Stomach (tissue), 9 donors: Measurements from ENCODE around the gene LTO1. TPM values are rescaled to one million over a fixed set of nuclear protein-coding genes. Genes with fewer than 3 reads are reported as not detected.
A peak's percentile ranks its signal among the peaks of the same experiment; 100 is the strongest.

Source experiments
- DNase-seq, 2 donors: peaks; one replicate each; pipeline versions ENCODE4 v3.0.0 to v3.0.0-alpha.2; 2013 to 2019
- H3K27ac ChIP-seq, 5 donors: fragments of 200-600 bp in 4 of 5; sonication (generic) in 4 of 5; one replicate each; pipeline ENCODE4 v1.5.1; 2013 to 2019; ENCODE audit warnings: mild to moderate bottlenecking in 1 of 5, moderate library complexity in 1 of 5
- H3K27me3 ChIP-seq, 3 donors: fragments of 200-600 bp; sonication (generic); one replicate each; pipeline ENCODE4 v1.5.1; 2017 to 2019; ENCODE audit warnings: mixed run types in 1 of 3
- H3K36me3 ChIP-seq, 4 donors: fragments of 200-600 bp; sonication (generic); 1 replicate in 3 of 4; 2 replicates in 1 of 4; pipeline ENCODE4 v1.5.1; 2016 to 2019
- H3K4me1 ChIP-seq, 4 donors: fragments of 200-600 bp; sonication (generic); one replicate each; pipeline ENCODE4 v1.5.1; 2016 to 2019
- H3K4me3 ChIP-seq, 4 donors: fragments of 200-600 bp; sonication (generic) in 3 of 4; one replicate each; pipeline ENCODE4 v1.5.1; 2016 to 2019; ENCODE audit warnings: mild to moderate bottlenecking in 1 of 4
- H3K9me3 ChIP-seq, 4 donors: fragments of 200-600 bp; sonication (generic); one replicate each; pipeline ENCODE4 v1.5.1; 2016 to 2019
- EP300 ChIP-seq: sonication (generic); formaldehyde crosslinking; IDR thresholded peaks from one replicate; pipeline ENCODE4 v1.6.1; 2017; ENCODE audit warnings: antibody characterized with exemption
- POLR2A ChIP-seq, 4 donors: fragments of 450-650 bp; IDR thresholded peaks; one replicate each; pipeline ENCODE4 v1.6.1; 2016; ENCODE audit warnings: antibody characterized with exemption in 4 of 4, control low read depth in 2 of 4, mild to moderate bottlenecking in 1 of 4, moderate library complexity in 1 of 4
- POLR2AphosphoS5 ChIP-seq, 3 donors: sonication (generic); formaldehyde crosslinking; IDR thresholded peaks; one replicate each; pipeline ENCODE4 v1.6.1; 2016; ENCODE audit warnings: antibody characterized with exemption in 3 of 3
- WGBS, 5 donors: extraction: QIAGEN DNeasy Blood & Tissue Kit in 3 of 5; methylation state at CpG; one replicate each; pipeline versions ENCODE4 v1.1.5 to v1.1.7; 2013 to 2018; 5-methylcytosine and 5-hydroxymethylcytosine counted together
- intact Hi-C: fragments of 100-400 bp; cut with DNase I; formaldehyde crosslinking; loops from one replicate; pipeline ENCODE4 v1.15.1; 2023; ENCODE audit warnings: low total_unique reads
- polyA plus RNA-seq, 3 donors: library from polyadenylated mRNA; stranded (reverse); fragments of 200-250 nt; gene quantifications; one replicate each; pipeline ENCODE4 v1.2.3, GENCODE V29; 2013
- total RNA-seq, 5 donors: library from RNA; depleted of rRNA; stranded (reverse); fragments of >200 nt; gene quantifications; one replicate each; pipeline versions ENCODE4 v1.1.0 to v1.2.3, GENCODE V29; 2014 to 2016
- TF ChIP-seq, protein P1 (sequence below), 7 experiments: fragments of 450-650 bp in 4 of 7; fragments of 200-600 bp in 3 of 7; sonication (generic) in 3 of 7; IDR thresholded peaks; one replicate each; pipeline ENCODE4 v1.5.1; 2016 to 2019; ENCODE audit warnings: antibody characterized with exemption in 7 of 7, control low read depth in 2 of 7, mild to moderate bottlenecking in 1 of 7
- donor health status: healthy with polysubstance abuse.
- donor health status: Bipolar disorder and iron deficiency.
- donor health status: healthy.

Gene LTO1
- total and polyA plus RNA-seq, 8 donors = 2.3 to 107 (median 23.3) TPM

- Histone ChIP-seq H3K9me3 (no peaks in the 10 kb centered on the region), H3K27ac (no peak overlapping the region), H3K27me3 (peaks cover 27 to 94% (median 68%) of the 10 kb centered on the region in 3 donors), H3K36me3 (no peaks in the 10 kb centered on the region), H3K4me3 (no peak overlapping the region), H3K4me1 (peaks cover 11 to 44% (median 36%) of the 10 kb centered on the region in 4 donors)
- intact Hi-C loops = no loop called here
- WGBS, 5 donors = 30 to 40% (median 34%) methylated on average over 18 of the region's 18 CpGs
- DNase-seq = no peak
- TF ChIP-seq POLR2A (IDR thresholded peaks at IDR 0.05) (no peak), EP300 (no peak), POLR2AphosphoS5 (IDR thresholded peaks at IDR 0.05) (no peak)
- TF ChIP-seq, protein P1, sequence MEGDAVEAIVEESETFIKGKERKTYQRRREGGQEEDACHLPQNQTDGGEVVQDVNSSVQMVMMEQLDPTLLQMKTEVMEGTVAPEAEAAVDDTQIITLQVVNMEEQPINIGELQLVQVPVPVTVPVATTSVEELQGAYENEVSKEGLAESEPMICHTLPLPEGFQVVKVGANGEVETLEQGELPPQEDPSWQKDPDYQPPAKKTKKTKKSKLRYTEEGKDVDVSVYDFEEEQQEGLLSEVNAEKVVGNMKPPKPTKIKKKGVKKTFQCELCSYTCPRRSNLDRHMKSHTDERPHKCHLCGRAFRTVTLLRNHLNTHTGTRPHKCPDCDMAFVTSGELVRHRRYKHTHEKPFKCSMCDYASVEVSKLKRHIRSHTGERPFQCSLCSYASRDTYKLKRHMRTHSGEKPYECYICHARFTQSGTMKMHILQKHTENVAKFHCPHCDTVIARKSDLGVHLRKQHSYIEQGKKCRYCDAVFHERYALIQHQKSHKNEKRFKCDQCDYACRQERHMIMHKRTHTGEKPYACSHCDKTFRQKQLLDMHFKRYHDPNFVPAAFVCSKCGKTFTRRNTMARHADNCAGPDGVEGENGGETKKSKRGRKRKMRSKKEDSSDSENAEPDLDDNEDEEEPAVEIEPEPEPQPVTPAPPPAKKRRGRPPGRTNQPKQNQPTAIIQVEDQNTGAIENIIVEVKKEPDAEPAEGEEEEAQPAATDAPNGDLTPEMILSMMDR (IDR thresholded peaks at IDR 0.05) = no peak
Measured at GRCh38 chr11:69705351-69705811, 30.2 kb upstream of the LTO1 start.

DNA sequence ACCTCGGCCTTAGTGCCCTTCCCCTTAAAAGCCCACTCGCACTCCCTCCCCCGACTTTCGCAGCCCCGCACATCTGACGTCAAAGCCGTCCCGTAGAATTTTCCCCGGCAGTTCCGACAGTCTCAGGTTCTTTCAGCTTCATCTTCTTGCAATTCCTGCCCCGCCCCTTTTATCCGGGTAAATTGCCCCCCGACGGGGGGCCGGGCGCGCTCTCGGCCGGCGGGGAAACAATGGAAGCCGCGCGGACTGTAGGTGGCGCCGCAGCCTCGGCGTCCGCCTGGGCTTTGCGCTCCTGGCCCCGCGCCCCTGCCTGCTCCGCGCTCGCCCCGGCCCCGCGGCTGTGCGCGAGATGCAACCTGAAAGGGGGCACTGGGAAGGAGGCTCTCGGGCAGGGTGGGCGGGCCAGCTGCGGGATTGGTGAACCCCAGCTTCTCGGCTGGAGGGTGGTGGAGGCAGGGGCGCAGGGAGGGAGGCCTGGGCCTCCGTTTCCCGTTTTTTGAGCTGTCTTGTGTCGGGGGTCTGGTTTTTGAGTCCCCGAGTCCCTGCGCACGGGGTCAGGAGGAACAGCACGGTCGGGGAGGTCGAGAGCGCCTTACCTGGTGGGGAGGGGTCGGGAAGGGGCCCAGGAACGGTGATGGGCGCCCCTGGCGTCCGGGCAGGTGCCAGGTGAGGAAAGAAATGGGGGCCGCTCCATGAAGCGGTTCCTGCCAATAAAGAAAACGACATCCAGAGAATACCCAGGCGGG lies 29.5 kb upstream of the LTO1 start:
- intact Hi-C loops = no loop called here
- H3K27ac ChIP-seq = no peak overlapping the region
- peak in 1 of 2 donors; percentile 70 for DNase-seq
- peaks cover 11 to 45% (median 37%) of the 10 kb centered on the region in 4 donors for H3K4me1 ChIP-seq
- peaks cover 27 to 92% (median 68%) of the 10 kb centered on the region in 3 donors for H3K27me3 ChIP-seq
- no peaks in the 10 kb centered on the region for H3K9me3 ChIP-seq
- H3K4me3 ChIP-seq = peak overlapping the region in 2 of 4 donors; percentile 25 to 33
- TF ChIP-seq EP300 (no peak), POLR2AphosphoS5 (IDR thresholded peaks at IDR 0.05) (no peak), POLR2A (IDR thresholded peaks at IDR 0.05) (no peak)
- TF ChIP-seq, protein P1 (IDR thresholded peaks at IDR 0.05) = peak in 2 of 7 experiments; percentile 10 to 20
- no peaks in the 10 kb centered on the region for H3K36me3 ChIP-seq
- WGBS, 5 donors = 5 to 10% (median 7%) methylated on average over 48 to 63 of the region's 63 CpGs

DNA sequence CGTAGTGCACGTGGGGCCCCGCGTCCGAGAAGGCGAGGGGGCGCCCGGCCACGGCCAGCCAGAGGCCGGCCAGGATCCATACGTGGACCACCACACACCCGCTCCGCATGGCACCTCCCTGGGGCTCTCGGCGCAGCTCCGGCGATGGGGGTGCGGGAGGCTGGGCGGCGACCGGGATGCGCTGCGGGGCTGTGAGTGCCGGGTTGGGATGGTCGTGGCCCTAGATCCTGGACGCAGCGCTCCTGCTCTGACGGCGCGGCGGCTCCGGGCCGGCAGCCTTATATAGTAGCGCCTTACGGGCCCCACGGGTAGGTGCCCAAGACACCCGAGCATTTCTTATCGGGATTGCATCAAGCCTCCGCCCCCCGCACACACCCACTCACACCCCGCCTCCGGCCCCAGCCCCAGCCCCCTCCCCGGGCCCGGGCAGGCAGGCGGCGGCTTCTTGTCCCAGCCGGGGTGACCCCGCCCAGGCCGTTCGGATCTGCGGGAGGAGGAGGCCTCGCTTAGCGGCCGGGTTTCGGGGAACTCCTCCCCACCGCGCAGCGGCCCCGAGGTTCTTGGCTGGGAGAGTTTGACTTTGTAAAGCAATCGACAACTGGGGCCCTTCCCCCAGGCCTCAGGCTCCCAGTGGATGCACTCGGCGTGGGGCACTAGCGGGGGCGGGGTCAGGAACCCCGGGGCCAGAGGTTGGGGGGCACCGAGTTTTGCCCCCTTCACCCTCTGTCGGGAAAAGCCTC lies 28.8 kb upstream of the LTO1 start, which contains the start of gene FGF19:
Gene FGF19, minus strand, starts transcription at position 255 of the 740 bp plus-strand sequence. Its CDS starts 146 bp downstream, at position 109.
- Histone ChIP-seq H3K4me1 (peaks cover 11 to 45% (median 37%) of the 10 kb centered on the region in 4 donors), H3K27ac (no peak within 1 kb of the TSS), H3K9me3 (no peaks in the 10 kb centered on the region), H3K36me3 (no peaks in the 10 kb centered on the region), H3K27me3 (peaks cover 27 to 93% (median 64%) of the 10 kb centered on the region in 3 donors), H3K4me3 (peak within 1 kb of the TSS in 2 of 4 donors; percentile 25 to 33)
- peak in 1 of 2 donors; percentile 47 for DNase-seq
- intact Hi-C loops = no loop called here
- WGBS, 5 donors = 1 to 15% (median 2%) methylated on average over 11 to 67 of the region's 67 CpGs
- TF ChIP-seq, protein P1 (IDR thresholded peaks at IDR 0.05) = no peak
- TF ChIP-seq POLR2AphosphoS5 (IDR thresholded peaks at IDR 0.05) (no peak), POLR2A (IDR thresholded peaks at IDR 0.05) (no peak), EP300 (no peak)

GRCh38 chr11:69703453-69703767 lies 28.3 kb upstream of the LTO1 start:
- DNase-seq = no peak
- Histone ChIP-seq H3K27me3 (peaks cover 27 to 93% (median 61%) of the 10 kb centered on the region in 3 donors), H3K9me3 (no peaks in the 10 kb centered on the region), H3K36me3 (no peaks in the 10 kb centered on the region), H3K4me1 (peaks cover 11 to 45% (median 37%) of the 10 kb centered on the region in 4 donors), H3K4me3 (peak overlapping the region in 1 of 4 donors; percentile 33), H3K27ac (no peak overlapping the region)
- 2 to 7% (median 4%) methylated on average over 11 to 34 of the region's 34 CpGs for WGBS, 5 donors
- intact Hi-C loops = no loop called here
- TF ChIP-seq, protein P1 (IDR thresholded peaks at IDR 0.05) = no peak
- TF ChIP-seq POLR2A (IDR thresholded peaks at IDR 0.05) (no peak), POLR2AphosphoS5 (IDR thresholded peaks at IDR 0.05) (no peak), EP300 (no peak)
